ENCODE data around the gene GNL1.
"Not testable (repeated sequence)": the region's sequence is repeated elsewhere in the genome, so short reads cannot be mapped to it uniquely, and the experiment has no call there.

The GNL1 gene

GRCh38 chr6:30529349-30529875, 26.9 kb downstream of the GNL1 start:
- DNase-seq: not testable (repeated sequence)

- DNase-seq: not testable (repeated sequence)
Measured at GRCh38 chr6:30526444-30526843, 29.8 kb downstream of the GNL1 start.

GRCh38 chr6:30521952-30522351, 34.3 kb downstream of the GNL1 start:
- DNase-seq: not testable (repeated sequence)

GRCh38 chr6:30521082-30521481, 35.2 kb downstream of the GNL1 start:
- DNase-seq: not testable (repeated sequence)

- DNase-seq: no peak
Measured at GRCh38 chr6:30520522-30520921, 35.8 kb downstream of the GNL1 start.

- not testable (repeated sequence) for DNase-seq
Measured at GRCh38 chr6:30518505-30519145, 37.7 kb downstream of the GNL1 start.

GRCh38 chr6:30517767-30518504, 38.4 kb downstream of the GNL1 start:
- not testable (repeated sequence) for DNase-seq

GRCh38 chr6:30516754-30517076, 39.6 kb downstream of the GNL1 start:
- not testable (repeated sequence) for DNase-seq

- DNase-seq: peak; percentile 87
Measured at GRCh38 chr6:30515944-30516753, 40.1 kb downstream of the GNL1 start.

GRCh38 chr6:30515106-30515505, 41.2 kb downstream of the GNL1 start:
- no peak for DNase-seq

- no peak for DNase-seq
Measured at GRCh38 chr6:30513451-30513850, 42.8 kb downstream of the GNL1 start.

GRCh38 chr6:30511169-30511546, 45.1 kb downstream of the GNL1 start:
- DNase-seq: no peak

GRCh38 chr6:30510419-30511168, 45.7 kb downstream of the GNL1 start:
- DNase-seq: no peak

- peak; percentile 39 for DNase-seq
Measured at GRCh38 chr6:30508890-30509736, 47.2 kb downstream of the GNL1 start.

- no peak for DNase-seq
Measured at GRCh38 chr6:30507849-30508827, 48.2 kb downstream of the GNL1 start.

GRCh38 chr6:30500421-30501355, 55.6 kb downstream of the GNL1 start:
- DNase-seq: no peak

- not testable (repeated sequence) for DNase-seq
Measured at GRCh38 chr6:30498705-30499104, 57.6 kb downstream of the GNL1 start.

- no peak for DNase-seq
Measured at GRCh38 chr6:30497714-30498113, 58.6 kb downstream of the GNL1 start.

GRCh38 chr6:30497261-30497599, 59.1 kb downstream of the GNL1 start:
- DNase-seq: not testable (repeated sequence)
